Uterus (tissue), 4 donors: ENCODE data around the gene IGF2R. TPM values are rescaled to one million over a fixed set of nuclear protein-coding genes. Genes with fewer than 3 reads are reported as not detected.

Experiments
- DNase-seq, 2 donors: peaks; one replicate each; pipeline ENCODE4 v3.0.0-alpha.2; 2019 to 2020
- H3K27ac ChIP-seq, 2 donors: fragments of 200-600 bp; sonication (generic); 1 replicate in 1 of 2; 2 replicates in 1 of 2; pipeline ENCODE4 v1.5.1; 2016 to 2018
- H3K27me3 ChIP-seq, 2 donors: fragments of 200-600 bp; sonication (generic); one replicate each; pipeline ENCODE4 v1.5.1; 2018 to 2019; ENCODE audit warnings: control low read depth in 1 of 2
- H3K36me3 ChIP-seq, 2 donors: fragments of 200-600 bp; sonication (generic); one replicate each; pipeline ENCODE4 v1.5.1; 2019; ENCODE audit warnings: control low read depth in 1 of 2
- H3K4me1 ChIP-seq, 2 donors: fragments of 200-600 bp; sonication (generic); one replicate each; pipeline ENCODE4 v1.5.1; 2018 to 2019; ENCODE audit warnings: control low read depth in 1 of 2
- H3K4me3 ChIP-seq, 2 donors: fragments of 200-600 bp; sonication (generic); 1 replicate in 1 of 2; 2 replicates in 1 of 2; pipeline ENCODE4 v1.5.1; 2018 to 2019; ENCODE audit warnings: mild to moderate bottlenecking in 1 of 2
- H3K9me3 ChIP-seq, 2 donors: fragments of 200-600 bp; sonication (generic); one replicate each; pipeline ENCODE4 v1.5.1; 2019; ENCODE audit warnings: control low read depth in 1 of 2
- CTCF ChIP-seq, 4 experiments: fragments of 200-600 bp in 2 of 4; fragments of 450-650 bp in 2 of 4; sonication (generic) in 2 of 4; IDR thresholded peaks; one replicate each; pipeline ENCODE4 v1.5.1; 2016 to 2019; ENCODE audit warnings: antibody characterized with exemption in 4 of 4, mild to moderate bottlenecking in 2 of 4, moderate library complexity in 1 of 4
- POLR2A ChIP-seq, 2 donors: fragments of 450-650 bp; IDR thresholded peaks; one replicate each; pipeline ENCODE4 v1.6.1; 2016; ENCODE audit warnings: antibody characterized with exemption in 2 of 2, mild to moderate bottlenecking in 1 of 2, moderate library complexity in 1 of 2
- intact Hi-C: fragments of 100-400 bp; cut with DNase I; formaldehyde crosslinking; loops from one replicate; pipeline ENCODE4 v1.15.1; 2023; ENCODE audit warnings: low total_unique reads
- total RNA-seq, 4 donors: library from RNA; depleted of rRNA in 3 of 4; stranded (reverse); fragments of >200 nt in 3 of 4; gene quantifications; one replicate each; pipeline versions ENCODE4 v1.1.0 to v1.2.4, GENCODE V29; 2014 to 2023
- donor health status: DM: yes; HTN: yes; CAD: no.

IGF2R gene
- total RNA-seq, 4 donors from 2014 or later = 36.5 to 91.7 (median 61.7) TPM

GRCh38 chr6:160073272-160073671 lies 104.4 kb downstream of the IGF2R start:
- Histone ChIP-seq H3K36me3 (no peaks in the 10 kb centered on the region), H3K27me3 (no peaks in the 10 kb centered on the region), H3K9me3 (no peaks in the 10 kb centered on the region), H3K27ac (no peak overlapping the region), H3K4me1 (no peaks in the 10 kb centered on the region), H3K4me3 (no peak overlapping the region)
- no peak for DNase-seq
- intact Hi-C loops = no loop called here
- TF ChIP-seq POLR2A (IDR thresholded peaks at IDR 0.05) (no peak), CTCF (IDR thresholded peaks at IDR 0.05) (no peak)

- Histone ChIP-seq H3K27me3 (no peaks in the 10 kb centered on the region), H3K36me3 (no peaks in the 10 kb centered on the region), H3K4me1 (no peaks in the 10 kb centered on the region), H3K4me3 (no peak overlapping the region), H3K9me3 (no peaks in the 10 kb centered on the region), H3K27ac (no peak overlapping the region)
- intact Hi-C loops = no loop called here
- TF ChIP-seq CTCF (IDR thresholded peaks at IDR 0.05) (no peak), POLR2A (IDR thresholded peaks at IDR 0.05) (no peak)
- no peak for DNase-seq
Measured at GRCh38 chr6:160076009-160076408, 107.1 kb downstream of the IGF2R start.

- H3K36me3 ChIP-seq = no peaks in the 10 kb centered on the region
Measured at GRCh38 chr6:160077024-160077423, 108.1 kb downstream of the IGF2R start.

GRCh38 chr6:160077526-160077925 lies 108.6 kb downstream of the IGF2R start:
- intact Hi-C loops = no loop called here
- H3K27ac ChIP-seq = no peak overlapping the region
- H3K27me3 ChIP-seq = no peaks in the 10 kb centered on the region
- TF ChIP-seq POLR2A (IDR thresholded peaks at IDR 0.05) (no peak), CTCF (IDR thresholded peaks at IDR 0.05) (no peak)
- no peaks in the 10 kb centered on the region for H3K4me1 ChIP-seq
- no peaks in the 10 kb centered on the region for H3K9me3 ChIP-seq
- H3K36me3 ChIP-seq = no peaks in the 10 kb centered on the region
- DNase-seq = no peak
- no peak overlapping the region for H3K4me3 ChIP-seq

More at GRCh38 chr6:160077024-160077423, 108.1 kb downstream of the IGF2R start:
- no peaks in the 10 kb centered on the region for H3K27me3 ChIP-seq
- H3K9me3 ChIP-seq = no peaks in the 10 kb centered on the region
- intact Hi-C loops = no loop called here
- H3K4me3 ChIP-seq = no peak overlapping the region
- H3K27ac ChIP-seq = no peak overlapping the region
- no peaks in the 10 kb centered on the region for H3K4me1 ChIP-seq
- no peak for DNase-seq
- no peak for TF ChIP-seq CTCF (IDR thresholded peaks at IDR 0.05)
- no peak for TF ChIP-seq POLR2A (IDR thresholded peaks at IDR 0.05)

GRCh38 chr6:160078883-160079685 lies 110.2 kb downstream of the IGF2R start:
- TF ChIP-seq POLR2A (IDR thresholded peaks at IDR 0.05) (no peak), CTCF (IDR thresholded peaks at IDR 0.05) (no peak)
- Histone ChIP-seq H3K27ac (no peak overlapping the region), H3K27me3 (no peaks in the 10 kb centered on the region), H3K4me3 (no peak overlapping the region), H3K4me1 (no peaks in the 10 kb centered on the region), H3K9me3 (no peaks in the 10 kb centered on the region), H3K36me3 (no peaks in the 10 kb centered on the region)
- intact Hi-C loops = no loop called here
- DNase-seq = no peak
